Body of pancreas (tissue), 4 donors: ENCODE results near the gene TTC27. TPM values are rescaled to one million over a fixed set of nuclear protein-coding genes. Genes with fewer than 3 reads are reported as not detected.
A peak's percentile ranks its signal among the peaks of the same experiment; 100 is the strongest.

Experiments
- ATAC-seq: fragments of 150-250 bp; one replicate; pipeline ENCODE4 v1.9.1; 2016
- DNase-seq, 4 donors: peaks; one replicate each; pipeline ENCODE4 v3.0.0-alpha.2; 2019
- H3K27ac ChIP-seq, 4 donors: fragments of 200-600 bp; sonication (generic); 1 replicate in 3 of 4; 2 replicates in 1 of 4; pipeline versions ENCODE4 v1.5.1 to v1.6.1; 2016 to 2019; ENCODE audit warnings: mild to moderate bottlenecking in 1 of 4, mixed read lengths in 1 of 4, moderate library complexity in 1 of 4
- H3K27me3 ChIP-seq, 2 donors: fragments of 200-600 bp; sonication (generic); one replicate each; pipeline ENCODE4 v1.6.0; 2016; ENCODE audit warnings: mild to moderate bottlenecking in 1 of 2
- H3K36me3 ChIP-seq, 2 donors: fragments of 200-600 bp; sonication (generic); replicated peaks in 1 of 2; 2 replicates each; pipeline ENCODE4 v1.5.1; 2016; ENCODE audit warnings: low read depth in 2 of 2; ENCODE audit not compliant: insufficient read depth in 1 of 2
- H3K4me1 ChIP-seq: fragments of 200-600 bp; sonication (generic); one replicate; pipeline ENCODE4 v1.6.0; 2016
- H3K4me3 ChIP-seq, 2 donors: fragments of 200-600 bp; sonication (generic); 1 replicate in 1 of 2; 2 replicates in 1 of 2; pipeline ENCODE4 v1.5.1; 2016 to 2019
- H3K9me3 ChIP-seq, 3 donors: fragments of 200-600 bp; sonication (generic); 1 replicate in 2 of 3; 2 replicates in 1 of 3; pipeline ENCODE4 v1.5.1; 2016
- POLR2A ChIP-seq, 3 donors: fragments of 450-650 bp; IDR thresholded peaks; one replicate each; pipeline ENCODE4 v1.6.1; 2016; ENCODE audit warnings: antibody characterized with exemption in 3 of 3, mild to moderate bottlenecking in 2 of 3
- whole genome bisulfite sequencing, 2 donors: methylation state at CpG; one replicate each; pipeline ENCODE4 v1.1.5; 2017; 5-methylcytosine and 5-hydroxymethylcytosine counted together
- intact Hi-C: fragments of 100-400 bp; cut with DNase I; formaldehyde crosslinking; loops from one replicate; pipeline ENCODE4 v1.15.1; 2023
- total RNA-seq, 2 donors: library from RNA; depleted of rRNA; stranded (reverse); fragments of >200 nt; gene quantifications; one replicate each; pipeline ENCODE4 v1.1.0, GENCODE V29; 2016
- TF ChIP-seq, protein P1 (sequence below), 7 experiments: fragments of 450-650 bp in 4 of 7; fragments of 200-600 bp in 3 of 7; sonication (generic) in 3 of 7; IDR thresholded peaks; one replicate each; pipeline ENCODE4 v1.5.1; 2016 to 2019; ENCODE audit warnings: antibody characterized with exemption in 7 of 7

The TTC27 gene
- total RNA-seq, 2 donors from 2014 or later: 5.6 to 9.3 TPM

DNA sequence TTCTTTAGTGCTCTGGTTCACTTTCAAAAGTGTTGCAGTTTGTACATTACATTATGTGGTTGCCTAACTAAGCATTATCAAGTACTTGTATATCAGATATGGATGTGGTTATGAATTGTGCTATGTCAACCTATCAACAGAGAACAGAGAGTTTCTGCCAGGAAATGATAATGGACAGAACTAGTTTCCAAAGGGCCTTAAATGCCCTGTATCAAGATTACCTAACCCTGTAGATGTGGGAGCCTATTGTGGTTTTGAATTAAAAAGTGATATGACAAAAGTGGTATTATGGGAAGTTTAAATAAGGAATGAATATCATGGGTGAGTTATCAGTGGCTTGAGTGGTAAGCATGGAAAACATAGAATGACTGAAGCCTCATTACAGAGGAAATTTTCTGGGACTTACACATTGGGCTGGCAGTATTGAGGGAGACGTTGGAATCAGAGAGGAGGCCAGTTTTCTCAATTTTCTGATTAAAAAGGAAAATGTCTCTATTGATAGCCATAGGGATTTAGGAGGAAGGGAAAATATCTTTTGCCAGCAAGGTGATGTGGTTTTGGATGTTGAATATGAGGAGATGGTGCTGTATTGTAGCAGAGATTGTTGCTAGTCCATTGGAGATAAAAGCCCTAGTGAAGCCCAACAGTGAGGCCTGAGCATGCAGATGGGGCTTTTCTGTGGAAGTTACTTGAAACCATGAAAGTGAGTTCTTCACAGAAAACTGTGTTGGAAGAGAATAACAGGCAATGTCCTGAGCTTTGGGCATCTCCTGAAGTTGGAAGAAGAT is 140.7 kb downstream of the TTC27 start:
- H3K27me3 ChIP-seq: no peaks in the 10 kb centered on the region
- intact Hi-C loops: no loop called here
- no peak overlapping the region for H3K27ac ChIP-seq
- no peaks in the 10 kb centered on the region for H3K9me3 ChIP-seq
- H3K4me1 ChIP-seq: no peaks in the 10 kb centered on the region
- WGBS, 2 donors: 83 to 95% methylated on average over 1 of the region's 1 CpG
- ATAC-seq (no peak), DNase-seq (no peak)
- TF ChIP-seq, protein P1, sequence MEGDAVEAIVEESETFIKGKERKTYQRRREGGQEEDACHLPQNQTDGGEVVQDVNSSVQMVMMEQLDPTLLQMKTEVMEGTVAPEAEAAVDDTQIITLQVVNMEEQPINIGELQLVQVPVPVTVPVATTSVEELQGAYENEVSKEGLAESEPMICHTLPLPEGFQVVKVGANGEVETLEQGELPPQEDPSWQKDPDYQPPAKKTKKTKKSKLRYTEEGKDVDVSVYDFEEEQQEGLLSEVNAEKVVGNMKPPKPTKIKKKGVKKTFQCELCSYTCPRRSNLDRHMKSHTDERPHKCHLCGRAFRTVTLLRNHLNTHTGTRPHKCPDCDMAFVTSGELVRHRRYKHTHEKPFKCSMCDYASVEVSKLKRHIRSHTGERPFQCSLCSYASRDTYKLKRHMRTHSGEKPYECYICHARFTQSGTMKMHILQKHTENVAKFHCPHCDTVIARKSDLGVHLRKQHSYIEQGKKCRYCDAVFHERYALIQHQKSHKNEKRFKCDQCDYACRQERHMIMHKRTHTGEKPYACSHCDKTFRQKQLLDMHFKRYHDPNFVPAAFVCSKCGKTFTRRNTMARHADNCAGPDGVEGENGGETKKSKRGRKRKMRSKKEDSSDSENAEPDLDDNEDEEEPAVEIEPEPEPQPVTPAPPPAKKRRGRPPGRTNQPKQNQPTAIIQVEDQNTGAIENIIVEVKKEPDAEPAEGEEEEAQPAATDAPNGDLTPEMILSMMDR (IDR thresholded peaks at IDR 0.05): no peak
- TF ChIP-seq POLR2A (IDR thresholded peaks at IDR 0.05): no peak
- H3K4me3 ChIP-seq: no peak overlapping the region
- H3K36me3 ChIP-seq: peaks cover 0 to 2% of the 10 kb centered on the region in 2 donors

DNA sequence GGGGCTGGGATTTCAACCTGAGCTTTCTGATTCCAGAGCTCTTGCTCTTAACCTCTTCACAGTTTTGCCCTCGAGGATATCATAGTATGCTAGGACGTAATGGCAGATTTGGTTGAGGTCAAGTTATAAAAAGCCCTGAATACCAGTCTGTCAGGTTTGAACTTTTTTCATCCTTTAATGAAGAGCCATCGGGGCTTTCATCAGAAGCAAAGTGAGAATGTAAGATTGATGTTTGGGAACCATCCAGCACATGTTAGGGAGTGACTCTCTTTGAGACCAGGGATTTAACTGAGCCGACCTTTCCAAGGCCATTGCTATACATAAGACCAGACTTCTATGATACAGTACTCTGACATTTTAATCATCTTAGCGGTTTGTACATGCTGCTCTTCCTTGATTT is 142.5 kb downstream of the TTC27 start:
- DNase-seq (no peak), ATAC-seq (no peak)
- Histone ChIP-seq H3K36me3 (peaks cover 0 to 2% of the 10 kb centered on the region in 2 donors), H3K27me3 (no peaks in the 10 kb centered on the region), H3K4me3 (no peak overlapping the region), H3K9me3 (no peaks in the 10 kb centered on the region), H3K27ac (no peak overlapping the region), H3K4me1 (no peaks in the 10 kb centered on the region)
- TF ChIP-seq, protein P1 (IDR thresholded peaks at IDR 0.05): no peak
- TF ChIP-seq POLR2A (IDR thresholded peaks at IDR 0.05): no peak
- WGBS, 2 donors: 79 to 83% methylated on average over 5 of the region's 5 CpGs
- intact Hi-C loops: no loop called here

DNA sequence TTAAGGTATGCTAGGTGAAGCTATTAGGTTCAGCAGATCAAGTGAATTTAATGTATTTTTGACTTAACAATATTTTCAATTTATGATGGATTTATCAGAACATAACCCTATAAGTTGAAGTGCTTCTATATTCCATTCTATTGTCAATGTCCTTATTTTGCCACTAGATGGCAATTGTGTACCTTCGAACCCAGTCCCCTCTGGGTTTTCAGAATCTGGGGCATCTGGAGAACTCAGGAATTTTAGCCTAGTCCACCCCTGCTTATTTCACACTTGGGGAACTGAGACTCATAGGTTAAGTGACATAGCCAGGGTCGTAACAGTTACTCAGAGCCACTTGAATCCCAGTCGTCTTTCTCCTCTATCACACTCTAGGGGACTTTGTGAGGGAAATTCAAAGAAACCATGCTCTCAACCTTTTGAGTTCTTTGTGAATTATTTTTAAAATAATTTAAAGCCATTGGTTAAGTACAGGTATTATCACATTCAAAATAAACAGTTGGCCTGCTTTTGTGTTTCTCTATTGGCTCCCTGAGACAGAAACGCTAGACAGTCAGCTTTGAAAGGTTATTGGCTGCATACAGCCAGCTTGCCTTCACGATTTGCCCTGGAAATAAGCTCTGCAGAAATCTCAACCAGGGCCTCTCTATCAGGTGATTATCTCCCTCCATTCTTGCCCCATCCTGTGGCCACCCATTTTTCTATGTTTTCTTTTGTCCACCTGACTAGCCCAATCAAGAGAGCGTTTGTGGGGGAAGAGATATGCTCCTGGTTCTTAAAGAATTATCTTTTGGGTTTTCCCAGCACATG is 145.0 kb downstream of the TTC27 start:
- Histone ChIP-seq H3K9me3 (no peaks in the 10 kb centered on the region), H3K36me3 (no peaks in the 10 kb centered on the region), H3K4me3 (no peak overlapping the region), H3K27me3 (no peaks in the 10 kb centered on the region), H3K27ac (no peak overlapping the region), H3K4me1 (no peaks in the 10 kb centered on the region)
- intact Hi-C loops: no loop called here
- TF ChIP-seq, protein P1 (IDR thresholded peaks at IDR 0.05): peak; percentile 11 to 57 (median 46)
- no peak for TF ChIP-seq POLR2A (IDR thresholded peaks at IDR 0.05)
- DNase-seq: no peak
- ATAC-seq: no peak
- 69 to 70% methylated on average over 6 of the region's 6 CpGs for WGBS, 2 donors

DNA sequence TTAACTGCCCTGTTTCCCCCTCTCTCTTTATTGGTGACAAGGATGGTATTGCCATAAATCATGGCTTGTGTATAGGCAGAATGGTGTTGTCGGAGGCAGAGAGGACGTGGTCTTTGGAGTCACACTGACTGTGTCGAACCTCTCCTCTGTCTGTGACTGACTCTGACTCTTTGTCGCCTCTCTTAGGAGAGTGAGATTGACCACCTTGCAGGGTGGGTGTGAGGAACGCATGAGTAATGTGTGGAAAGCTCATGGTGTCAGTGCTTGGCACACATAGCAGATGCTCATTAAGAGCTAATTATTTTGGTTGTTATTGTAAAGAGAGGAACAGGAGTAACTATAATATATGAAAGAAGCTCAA is 145.6 kb downstream of the TTC27 start:
- Histone ChIP-seq H3K9me3 (no peaks in the 10 kb centered on the region), H3K4me1 (no peaks in the 10 kb centered on the region), H3K36me3 (peaks cover 0 to 2% of the 10 kb centered on the region in 2 donors), H3K27me3 (no peaks in the 10 kb centered on the region), H3K27ac (no peak overlapping the region), H3K4me3 (no peak overlapping the region)
- DNase-seq (no peak), ATAC-seq (no peak)
- WGBS, 2 donors: 73 to 79% methylated on average over 5 of the region's 5 CpGs
- intact Hi-C loops: no loop called here
- no peak for TF ChIP-seq POLR2A (IDR thresholded peaks at IDR 0.05)
- TF ChIP-seq, protein P1 (IDR thresholded peaks at IDR 0.05): no peak
